Measurements from ENCODE around the gene MGAT5B. TPM values are rescaled to one million over a fixed set of nuclear protein-coding genes. Genes with fewer than 3 reads are reported as not detected.

The MGAT5B gene
- total and polyA plus RNA-seq, 10 of the 15 experiments (the other 5 are each of a cell fraction or from before 2014, with no cell fraction given), result 0.13 TPM; not detected in 9

DNA sequence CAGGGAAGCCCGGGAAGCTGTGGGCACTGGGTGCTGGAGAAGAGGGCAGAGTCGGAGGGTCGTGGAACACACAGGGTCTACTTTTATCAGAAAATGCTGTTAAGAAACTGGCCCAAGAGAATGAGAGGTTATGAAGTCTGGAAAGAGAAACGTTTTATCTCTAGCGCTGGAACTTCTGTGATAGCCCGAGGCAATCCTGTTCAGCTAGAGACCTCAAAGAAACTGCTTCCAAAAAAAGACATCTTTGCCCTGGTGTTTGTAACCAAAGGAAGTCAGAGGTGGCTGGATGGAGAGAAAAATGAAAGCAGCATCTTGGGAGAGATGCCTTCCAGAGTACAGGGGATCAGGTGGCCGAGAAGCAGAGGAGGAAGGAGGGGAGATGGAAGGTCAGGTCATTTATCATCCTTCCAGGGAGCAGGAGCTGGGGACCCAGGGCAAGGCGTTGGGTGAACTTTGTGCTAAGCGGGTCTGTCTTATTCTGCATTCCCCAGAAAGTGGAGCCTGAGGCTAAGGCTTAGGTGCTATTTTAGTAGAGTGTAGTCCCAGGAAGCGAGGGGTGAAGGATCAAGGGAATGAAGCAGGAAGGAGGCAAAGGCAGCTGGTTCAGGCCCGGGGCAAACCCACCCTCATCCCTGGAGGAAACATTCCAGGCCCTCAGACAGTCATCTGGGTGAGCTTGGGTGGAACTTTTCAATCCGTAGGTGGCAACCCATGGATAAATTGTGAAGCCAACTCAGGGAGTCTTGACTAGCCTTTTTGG is 66.5 kb downstream of the MGAT5B start:
- CTCF ChIA-PET, result interaction anchor here (1.0 kb wide), 1 partner anchor 122 kb away, joined by 4 read pairs; no protein-coding TSS in a partner anchor
- Histone ChIP-seq H3K27ac (ENCODE audit: control insufficient read depth, insufficient read depth) (no peak overlapping the region), H2AFZ (ENCODE audit: control insufficient read depth, low read depth, low read length) (no peak overlapping the region), H3K4me3 (no peak overlapping the region), H3K27me3 (replicated peaks in 1 of 2; ENCODE audit: control insufficient read depth in 2 of 2, insufficient read depth in 2 of 2, low read length in 1 of 2) (peaks cover 0 to 2% of the 10 kb centered on the region in 2 experiments; a peak in 3 of 4 replicates), H4K20me1 (ENCODE audit: control insufficient read depth, insufficient read depth) (no peaks in the 10 kb centered on the region), H3K4me2 (ENCODE audit: control insufficient read depth, insufficient read depth) (no peak overlapping the region), H3K36me3 (ENCODE audit: control insufficient read depth in 2 of 2, insufficient read depth in 2 of 2, low read length in 1 of 2) (no peaks in the 10 kb centered on the region), H3K9ac (ENCODE audit: control insufficient read depth, insufficient read depth, low read length) (no peak overlapping the region), H3K9me3 (replicated peaks; ENCODE audit: control insufficient read depth, insufficient read depth, low read length) (no peaks in the 10 kb centered on the region), H3K4me1 (ENCODE audit: control insufficient read depth, insufficient read depth, low read length) (no peaks in the 10 kb centered on the region), H3K79me2 (ENCODE audit: control insufficient read depth, insufficient read depth, low read length) (no peaks in the 10 kb centered on the region)
- in situ Hi-C loops (cut with MboI), result no loop called here
- no peak for FAIRE-seq
- POLR2A ChIA-PET, result interaction anchor here (0.6 kb wide), 1 partner anchor 11 kb away, joined by 3 read pairs; no protein-coding TSS in a partner anchor
- SMC1A ChIA-PET (ENCODE audit: uncharacterized antibody, unreplicated experiment), result no interaction called here
- no peak for ATAC-seq
- DNase-seq (ENCODE audit: low read depth, low spot score), result no peak
- 21% methylated on average over 12 of the region's 12 CpGs for WGBS (ENCODE audit: insufficient coverage, insufficient replicate concordance, low lambda C conversion rate, missing lambda C conversion rate)
- intact Hi-C loops (cut with micrococcal nuclease; ENCODE audit: unreplicated experiment), result no loop called here
- RAD21 ChIA-PET (ENCODE audit: unreplicated experiment), result no interaction called here
- BruUV-seq (replicated peaks), result no TSS peak
- TF ChIP-seq ZBED1 (IDR thresholded peaks at IDR 0.05; ENCODE audit: borderline replicate concordance) (no peak), ETV6 (conservative IDR thresholded peaks at IDR 0.05 in 1 of 2, IDR thresholded peaks at IDR 0.05 in 1 of 2; ENCODE audit: borderline replicate concordance in 1 of 2, low read depth in 1 of 2) (no peak), IKZF2 (IDR thresholded peaks at IDR 0.05) (no peak), GATAD2B (conservative IDR thresholded peaks at IDR 0.05; ENCODE audit: low read depth) (no peak)

DNA sequence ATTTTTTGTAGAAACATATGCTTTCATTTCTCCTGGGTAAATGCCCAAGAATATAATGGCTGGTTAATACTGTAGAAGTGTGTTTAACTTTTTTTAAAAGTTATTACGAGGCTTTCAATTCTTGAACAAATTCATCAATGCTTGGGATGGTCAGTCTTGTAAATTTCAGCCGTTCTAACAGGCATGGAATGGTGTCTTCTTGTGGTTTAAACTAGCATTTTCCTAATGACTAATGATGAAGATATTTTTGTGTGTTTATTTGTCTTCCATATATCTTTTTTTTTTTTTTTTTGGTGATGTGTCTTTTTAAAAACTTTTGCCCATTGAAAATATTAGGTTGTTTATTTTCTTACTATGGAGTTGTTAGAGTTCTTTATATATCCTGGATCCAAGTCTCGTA is 67.1 kb downstream of the MGAT5B start:
- Histone ChIP-seq H3K4me2 (ENCODE audit: control insufficient read depth, insufficient read depth) (no peak overlapping the region), H3K27ac (ENCODE audit: control insufficient read depth, insufficient read depth) (no peak overlapping the region), H3K36me3 (ENCODE audit: control insufficient read depth in 2 of 2, insufficient read depth in 2 of 2, low read length in 1 of 2) (no peaks in the 10 kb centered on the region), H3K4me3 (no peak overlapping the region), H3K9me3 (replicated peaks; ENCODE audit: control insufficient read depth, insufficient read depth, low read length) (no peaks in the 10 kb centered on the region), H3K79me2 (ENCODE audit: control insufficient read depth, insufficient read depth, low read length) (no peaks in the 10 kb centered on the region), H2AFZ (ENCODE audit: control insufficient read depth, low read depth, low read length) (no peak overlapping the region), H3K9ac (ENCODE audit: control insufficient read depth, insufficient read depth, low read length) (no peak overlapping the region), H4K20me1 (ENCODE audit: control insufficient read depth, insufficient read depth) (no peaks in the 10 kb centered on the region), H3K4me1 (ENCODE audit: control insufficient read depth, insufficient read depth, low read length) (no peaks in the 10 kb centered on the region), H3K27me3 (replicated peaks in 1 of 2; ENCODE audit: control insufficient read depth in 2 of 2, insufficient read depth in 2 of 2, low read length in 1 of 2) (peaks cover 0 to 2% of the 10 kb centered on the region in 2 experiments; a peak in 3 of 4 replicates)
- SMC1A ChIA-PET (ENCODE audit: uncharacterized antibody, unreplicated experiment), result no interaction called here
- no peak for DNase-seq (ENCODE audit: low read depth, low spot score)
- no peak for TF ChIP-seq SRF (IDR thresholded peaks at IDR 0.05; ENCODE audit: low read depth in 2 of 2, low read length in 2 of 2)
- TF ChIP-seq, protein P1, sequence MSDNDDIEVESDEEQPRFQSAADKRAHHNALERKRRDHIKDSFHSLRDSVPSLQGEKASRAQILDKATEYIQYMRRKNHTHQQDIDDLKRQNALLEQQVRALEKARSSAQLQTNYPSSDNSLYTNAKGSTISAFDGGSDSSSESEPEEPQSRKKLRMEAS (IDR thresholded peaks at IDR 0.05; ENCODE audit: low read depth, low read length), result no peak
- intact Hi-C loops (cut with micrococcal nuclease; ENCODE audit: unreplicated experiment) (no loop called here), in situ Hi-C loops (cut with MboI) (no loop called here)
- POLR2A ChIA-PET, result interaction anchor here (0.6 kb wide), 1 partner anchor 10 kb away, joined by 3 read pairs; no protein-coding TSS in a partner anchor
- no TSS peak for BruUV-seq (replicated peaks)
- ATAC-seq, result no peak
- RAD21 ChIA-PET (ENCODE audit: unreplicated experiment), result no interaction called here
- FAIRE-seq, result no peak
- CTCF ChIA-PET, result interaction anchor here (1.0 kb wide), 1 partner anchor 121 kb away, joined by 4 read pairs; no protein-coding TSS in a partner anchor
- WGBS (ENCODE audit: insufficient coverage, insufficient replicate concordance, low lambda C conversion rate, missing lambda C conversion rate), result 5% methylated on average over 3 of the region's 3 CpGs
